Kidney capillary endothelial cell (primary cell): ENCODE measurements around the gene SLFN12.
"Not testable (repeated sequence)": the region's sequence is repeated elsewhere in the genome, so short reads cannot be mapped to it uniquely, and the experiment has no call there.

Source experiments
- DNase-seq: peaks from one replicate; pipeline ENCODE4 v3.0.0-alpha.2; 2018; ENCODE audit warnings: low spot score

Gene SLFN12

DNA sequence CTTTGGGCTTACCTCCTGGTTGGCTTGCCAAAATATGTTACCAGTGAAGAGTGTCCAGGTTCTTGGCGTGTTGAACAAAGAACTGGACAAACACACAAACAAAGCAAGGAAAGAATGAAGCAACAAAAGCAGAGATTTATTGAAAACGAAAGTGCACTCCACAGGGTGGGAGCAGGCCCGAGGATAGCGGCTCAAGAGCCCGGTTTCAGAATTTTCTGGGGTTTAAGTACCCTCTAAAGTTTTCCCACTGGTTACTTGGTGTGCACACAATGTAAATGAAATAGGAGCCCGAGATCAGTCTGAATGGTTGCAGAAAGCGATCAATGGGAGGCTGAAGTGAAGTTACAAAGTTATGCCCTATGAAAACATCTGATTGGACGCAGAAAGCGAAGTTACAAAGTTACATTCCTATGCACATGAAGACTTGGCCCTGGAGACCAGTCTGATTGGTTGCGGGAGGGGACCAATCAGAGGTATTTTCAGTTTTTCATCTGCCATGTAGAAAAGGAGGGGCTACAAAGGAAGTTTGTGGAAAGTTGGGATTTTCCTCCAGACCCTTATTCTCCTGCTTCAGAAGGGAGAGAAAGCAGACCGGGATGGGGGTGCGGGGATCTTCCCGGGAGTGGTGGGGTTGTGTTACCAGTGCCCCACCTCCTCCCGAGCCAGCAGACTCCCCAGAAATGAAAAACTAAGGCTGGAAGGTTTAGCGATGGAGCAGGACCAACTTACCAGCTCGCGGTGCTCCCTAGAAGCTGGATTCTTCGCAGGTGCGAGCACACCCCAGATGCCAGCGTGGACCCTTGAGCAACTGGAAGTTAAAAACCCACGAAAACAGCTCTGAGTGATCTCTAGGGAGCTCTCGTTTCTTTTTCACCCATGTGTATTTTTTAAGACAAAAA is at the start of gene SLFN12:
TSS of gene SLFN12 (minus strand) at position 325 of the 899 bp plus-strand sequence. CDS start 9,472 bp downstream, outside the sequence.
- peak; percentile 85 for DNase-seq

- DNase-seq = no peak
Measured at GRCh38 chr17:35479271-35479670, 47.0 kb upstream of the SLFN12 start.

- DNase-seq = no peak
Measured at GRCh38 chr17:35477248-35477647, 44.9 kb upstream of the SLFN12 start.

- no peak for DNase-seq
Measured at GRCh38 chr17:35476283-35476820, 44.1 kb upstream of the SLFN12 start.

- DNase-seq = no peak
Measured at GRCh38 chr17:35468475-35468874, 36.2 kb upstream of the SLFN12 start.

- DNase-seq = no peak
Measured at GRCh38 chr17:35467824-35468223, 35.5 kb upstream of the SLFN12 start.

- DNase-seq = no peak
Measured at GRCh38 chr17:35460354-35460851, 28.1 kb upstream of the SLFN12 start.

- not testable (repeated sequence) for DNase-seq
Measured at GRCh38 chr17:35454035-35454434, 21.7 kb upstream of the SLFN12 start.

DNA sequence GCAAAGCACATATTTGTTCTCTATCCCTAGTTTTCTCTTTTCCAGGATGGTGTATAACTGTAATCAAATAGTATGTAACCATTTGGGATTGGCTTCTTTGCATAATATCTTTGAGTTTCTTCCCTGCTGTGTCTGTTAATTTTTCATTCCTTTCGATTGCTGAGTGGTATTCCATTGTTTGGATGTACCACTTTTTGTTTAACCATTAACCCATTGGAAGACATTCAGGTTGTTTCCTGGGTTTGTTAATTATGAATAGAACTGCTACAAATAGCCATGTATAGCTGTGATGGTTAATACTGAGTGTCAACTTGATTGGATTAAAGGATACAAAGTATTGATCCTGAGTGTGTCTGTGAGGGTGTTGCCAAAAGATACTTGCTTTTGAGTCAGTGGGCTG is 20.9 kb upstream of the SLFN12 start:
- no peak for DNase-seq

DNA sequence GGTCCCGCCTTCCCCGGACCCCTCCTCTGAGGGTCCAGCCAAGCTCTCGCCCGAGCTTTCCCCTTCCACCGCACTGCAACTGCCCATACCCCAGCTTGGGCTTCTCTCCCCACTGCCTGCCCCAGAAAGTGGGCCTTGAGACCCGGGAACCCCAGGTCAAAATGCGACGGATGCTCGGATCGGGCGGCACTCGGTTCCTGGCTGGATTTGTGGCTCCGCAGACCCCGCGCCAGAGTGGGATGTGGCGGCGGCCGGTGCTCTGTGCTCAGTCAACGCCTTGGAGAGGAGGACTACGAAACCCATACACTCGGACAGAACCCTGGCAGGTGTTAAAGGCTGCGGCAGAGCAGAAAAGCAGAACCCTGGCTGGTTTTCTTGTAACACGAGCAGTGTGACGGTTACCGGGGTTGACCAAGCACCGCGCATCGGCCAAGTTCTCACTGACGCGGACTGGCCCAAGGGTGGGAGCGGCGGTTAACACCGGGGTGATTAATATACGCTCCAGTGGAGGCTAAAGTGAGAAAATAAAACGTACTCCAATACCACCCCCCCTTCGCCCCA is 17.2 kb upstream of the SLFN12 start:
- no peak for DNase-seq

- no peak for DNase-seq
Measured at GRCh38 chr17:35448899-35449227, 16.6 kb upstream of the SLFN12 start.

- peak; percentile 50 for DNase-seq
Measured at GRCh38 chr17:35448214-35448898, 16.1 kb upstream of the SLFN12 start, which contains the start of gene SLFN13. Gene SLFN13, minus strand, starts transcription at chr17:35448766. Its CDS starts 3,086 bp downstream, at chr17:35445680.

- no peak for DNase-seq
Measured at GRCh38 chr17:35447499-35447898, 15.2 kb upstream of the SLFN12 start.

GRCh38 chr17:35438433-35438832 is 6.1 kb upstream of the SLFN12 start:
- no peak for DNase-seq

DNA sequence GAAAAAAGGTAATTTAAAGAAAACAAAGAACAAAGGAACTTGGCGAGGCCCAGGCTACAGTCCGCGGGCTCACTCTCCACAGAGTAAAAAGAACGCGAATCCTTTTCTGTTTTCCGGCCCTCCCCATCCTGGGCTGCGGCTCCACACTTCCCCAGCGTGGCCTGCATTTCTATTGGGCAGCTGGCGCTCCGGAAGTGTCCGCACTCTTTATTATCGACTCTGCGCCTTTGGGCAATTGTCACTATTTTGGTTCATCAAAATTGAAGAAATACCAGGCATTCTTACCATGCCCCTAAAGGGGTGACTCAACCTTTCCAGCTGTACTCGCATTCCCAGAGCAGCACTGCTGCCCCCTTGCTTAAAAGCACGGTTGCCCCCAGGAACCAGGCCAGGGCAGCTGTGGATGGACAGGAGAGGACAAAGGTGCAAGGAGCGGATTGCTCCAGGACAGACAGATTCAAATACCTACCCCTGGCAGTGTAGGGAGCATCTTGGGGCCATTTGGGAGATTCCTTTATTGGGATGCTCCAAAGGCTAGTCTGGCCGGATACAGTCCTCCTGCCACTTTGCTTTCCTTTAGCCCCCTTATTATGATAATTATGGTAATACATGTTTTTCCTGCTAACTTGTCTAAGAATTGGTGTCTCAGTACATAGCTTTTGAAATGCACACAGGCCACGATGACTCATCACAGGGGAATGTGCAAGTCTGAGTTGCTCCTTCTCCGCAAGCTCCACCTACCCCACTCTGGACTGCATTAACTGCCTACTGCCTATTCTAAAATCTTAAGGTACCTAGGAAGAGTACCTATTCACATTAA is 985 bp upstream of the SLFN12 start:
- DNase-seq = peak; percentile 99

DNA sequence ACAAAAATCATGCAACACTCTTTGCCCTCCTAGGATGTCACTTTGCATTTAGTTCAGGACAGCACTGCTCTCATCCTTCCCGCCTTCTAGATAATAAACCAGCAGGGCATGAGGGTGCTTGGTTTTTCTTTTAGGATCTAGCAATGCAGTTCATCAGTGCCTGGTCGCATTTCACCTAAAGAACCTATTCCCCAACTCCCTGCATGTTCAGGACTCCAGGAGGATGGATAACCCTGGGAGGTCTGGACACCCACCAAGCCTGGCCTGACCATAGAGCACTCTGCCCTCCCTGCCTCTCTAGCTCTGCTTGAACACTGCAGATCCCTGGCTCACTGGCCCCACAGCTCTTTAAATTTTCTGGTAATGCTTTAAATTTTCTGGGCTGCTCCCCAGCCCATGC is 2.6 kb downstream of the SLFN12 start:
- DNase-seq = no peak

DNA sequence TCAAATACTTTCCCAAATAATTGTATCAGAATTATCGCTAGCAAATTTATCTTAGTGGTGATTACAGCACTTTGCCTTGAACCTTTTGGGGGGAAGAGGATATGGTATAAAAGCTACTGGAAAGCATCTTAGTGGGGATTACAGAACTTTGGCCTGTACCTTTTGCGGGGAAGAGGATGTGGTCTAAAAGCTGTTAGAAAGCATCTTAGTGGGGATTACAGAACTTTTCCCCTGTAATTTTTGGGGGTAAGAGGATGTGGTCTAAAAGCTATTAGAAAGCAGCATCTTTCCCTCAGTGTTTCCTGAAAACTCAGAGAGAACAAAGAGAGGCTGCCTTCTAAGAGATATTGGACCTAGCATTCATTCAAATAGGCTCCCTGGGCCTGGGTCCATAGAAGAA is 4.1 kb downstream of the SLFN12 start:
- no peak for DNase-seq

- DNase-seq = no peak
Measured at GRCh38 chr17:35423761-35424160, 8.5 kb downstream of the SLFN12 start.

DNA sequence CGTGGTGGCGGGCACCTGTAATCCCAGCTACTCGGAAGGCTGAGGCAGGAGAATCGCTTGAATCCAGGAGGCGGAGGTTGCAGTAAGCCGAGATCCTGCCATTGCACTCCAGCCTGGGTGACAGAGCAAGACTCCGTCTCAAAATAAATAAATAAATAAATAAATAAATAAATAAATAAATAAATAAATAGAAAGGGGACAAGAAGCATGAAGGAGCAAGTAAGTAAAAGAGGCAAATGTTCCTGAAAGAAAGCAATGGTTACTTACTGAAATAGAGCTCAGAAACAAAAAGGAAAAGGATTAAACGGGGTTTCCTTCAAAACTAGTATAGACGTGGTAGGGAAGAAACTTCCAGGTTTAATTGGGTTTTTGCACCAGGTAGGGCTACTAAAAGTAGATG is 11.2 kb downstream of the SLFN12 start:
- DNase-seq = not testable (repeated sequence)

DNA sequence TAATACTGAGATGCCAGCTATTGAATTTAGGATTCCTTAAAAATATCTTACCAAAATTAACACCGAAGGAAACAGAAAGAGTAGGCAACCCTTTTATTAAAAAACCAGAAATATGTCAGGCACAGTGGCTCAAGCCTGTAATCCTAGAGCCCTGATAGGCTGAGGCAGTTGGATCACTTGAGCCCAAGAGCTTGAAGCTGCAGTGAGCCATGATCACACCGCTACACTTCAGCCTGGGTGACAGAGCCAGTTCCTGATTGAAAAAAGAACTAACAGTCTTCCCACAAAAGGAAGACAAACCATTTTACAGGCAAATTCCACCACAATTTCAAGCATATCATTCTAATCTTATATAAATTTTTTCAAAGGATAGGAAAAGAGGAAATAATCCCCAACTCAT is 15.6 kb downstream of the SLFN12 start:
- no peak for DNase-seq

DNA sequence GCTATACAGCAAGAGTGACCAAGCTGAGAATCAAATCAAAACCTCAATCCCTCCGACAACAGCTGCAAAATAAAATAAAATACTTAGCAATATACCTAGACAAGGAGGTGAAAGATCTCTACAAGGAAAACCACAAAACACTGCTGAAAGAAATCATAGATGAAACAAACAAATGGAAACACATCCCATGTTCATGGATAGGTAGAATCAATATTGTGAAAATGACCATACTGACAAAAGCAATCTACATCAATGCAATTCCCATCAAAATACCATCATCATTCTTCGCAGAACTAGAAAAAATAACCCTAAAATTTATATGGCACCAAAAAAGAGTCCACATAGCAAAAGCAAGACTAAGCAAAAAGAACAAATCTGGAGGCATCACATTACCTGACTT is 17.6 kb downstream of the SLFN12 start:
- DNase-seq = not testable (repeated sequence)

DNA sequence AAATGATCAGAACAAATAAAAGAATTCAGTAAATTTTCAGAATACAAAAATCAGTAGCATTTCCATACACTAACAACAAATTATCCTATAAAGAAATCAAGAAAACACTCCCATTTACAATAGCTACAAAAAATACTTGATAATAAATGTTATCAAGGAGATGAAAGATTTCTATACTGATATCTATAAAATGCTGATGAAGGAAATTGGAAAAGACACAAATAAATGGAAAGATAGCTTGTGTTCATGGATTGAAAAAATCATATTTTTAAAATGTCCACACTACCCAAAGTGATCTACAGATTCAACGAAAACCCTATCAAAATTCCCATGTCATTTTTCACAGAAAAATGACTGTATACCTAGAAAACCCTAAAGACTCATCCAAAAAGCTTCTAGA is 18.1 kb downstream of the SLFN12 start:
- DNase-seq = no peak
